Small intestine (tissue), 7 donors: Measurements from ENCODE around the gene MACIR. TPM values are rescaled to one million over a fixed set of nuclear protein-coding genes. Genes with fewer than 3 reads are reported as not detected.
A peak's percentile ranks its signal among the peaks of the same experiment; 100 is the strongest.

Experiments
- DNase-seq, 2 donors: peaks; one replicate each; pipeline versions ENCODE4 v3.0.0 to v3.0.0-alpha.2; 2013
- FAIRE-seq: peaks from 2 replicates; lab custom pipeline; 2012; peaks lifted over from hg19 to GRCh38; lab: Jason Lieb, UNC
- H3K27ac ChIP-seq, 3 donors: one replicate each; pipeline ENCODE4 v1.5.1; 2013; ENCODE audit warnings: low read length in 2 of 3, mild to moderate bottlenecking in 2 of 3, control low read depth in 1 of 3, inconsistent platforms in 1 of 3, low read depth in 1 of 3, moderate library complexity in 1 of 3
- H3K27me3 ChIP-seq, 3 donors: one replicate each; pipeline ENCODE4 v1.6.1; 2013; ENCODE audit warnings: low read length in 3 of 3, inconsistent platforms in 1 of 3; ENCODE audit not compliant: control insufficient read depth in 3 of 3, insufficient read depth in 3 of 3
- H3K36me3 ChIP-seq, 3 donors: one replicate each; pipeline ENCODE4 v1.6.1; 2013; ENCODE audit warnings: low read length in 3 of 3, inconsistent platforms in 1 of 3, low read depth in 1 of 3, mild to moderate bottlenecking in 1 of 3, moderate library complexity in 1 of 3; ENCODE audit not compliant: control insufficient read depth in 3 of 3, insufficient read depth in 2 of 3
- H3K4me1 ChIP-seq, 3 donors: one replicate each; pipeline ENCODE4 v1.6.1; 2013; ENCODE audit warnings: low read length in 2 of 3, inconsistent platforms in 1 of 3, low read depth in 1 of 3, mild to moderate bottlenecking in 1 of 3, moderate library complexity in 1 of 3; ENCODE audit not compliant: control insufficient read depth in 3 of 3, insufficient read depth in 2 of 3
- H3K4me3 ChIP-seq, 3 donors: one replicate each; pipeline ENCODE4 v1.5.1; 2013; ENCODE audit warnings: low read length in 3 of 3, control low read depth in 1 of 3, inconsistent platforms in 1 of 3, low read depth in 1 of 3, mild to moderate bottlenecking in 1 of 3, moderate library complexity in 1 of 3
- H3K9me3 ChIP-seq, 2 donors: one replicate each; pipeline ENCODE4 v1.6.1; 2013; ENCODE audit warnings: low read depth in 1 of 2, low read length in 1 of 2; ENCODE audit not compliant: control insufficient read depth in 2 of 2, insufficient read depth in 1 of 2
- polyA plus RNA-seq, 4 donors: library from polyadenylated mRNA; stranded (reverse) in 3 of 4; unstranded in 1 of 4; fragments of 200-250 nt in 3 of 4; fragments of 120-200 nt in 1 of 4; gene quantifications; one replicate each; pipeline versions ENCODE4 v1.2.1 to v1.2.3, GENCODE V29; 2013
- donor health status: healthy with polysubstance abuse.
- donor health status: control.
- donor health status: control.
- donor health status: Bipolar disorder and iron deficiency.
- donor health status: healthy.

The MACIR gene
- polyA plus RNA-seq, 4 donors = 9.2 to 51.9 (median 16.7) TPM

DNA sequence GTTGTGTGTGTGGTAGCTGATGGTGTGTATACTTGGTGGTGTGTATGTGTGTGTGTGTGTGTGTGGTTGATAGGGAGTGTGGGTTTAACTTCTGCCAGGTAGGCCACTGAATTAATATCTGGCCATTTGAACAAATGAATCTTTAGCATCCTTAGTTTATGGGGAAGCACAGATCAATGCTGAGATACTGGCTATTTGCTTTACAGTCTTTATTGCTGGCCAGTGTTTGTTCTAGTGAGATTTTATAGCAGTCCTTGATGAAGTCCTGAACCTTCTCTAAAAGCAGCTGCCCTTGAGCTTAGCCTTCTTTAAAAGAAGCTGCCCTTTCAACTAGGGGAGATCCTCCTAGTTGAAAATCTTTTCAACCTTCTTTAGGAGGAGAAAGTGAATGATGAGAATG is 69.3 kb downstream of the MACIR start:
- Histone ChIP-seq H3K4me3 (no peak overlapping the region), H3K36me3 (no peaks in the 10 kb centered on the region), H3K9me3 (no peaks in the 10 kb centered on the region), H3K27ac (no peak overlapping the region), H3K27me3 (no peaks in the 10 kb centered on the region), H3K4me1 (no peaks in the 10 kb centered on the region)
- FAIRE-seq = no peak
- DNase-seq = peak in 1 of 2 donors; percentile 6

Other genes with a start within 250 kb of the MACIR start
- 1 to 10 TPM; 2.7 to 7.2 (median 3.5) TPM for gene GIN1, start 138.6 kb upstream of the MACIR start, polyA plus RNA-seq
- 10 to 100 TPM; 11.9 to 53.5 (median 16.1) TPM for gene PPIP5K2, start 138.5 kb upstream of the MACIR start, polyA plus RNA-seq